HFFc6 (cell line): ENCODE results near the gene ROBO1. TPM values are rescaled to one million over a fixed set of nuclear protein-coding genes. Genes with fewer than 3 reads are reported as not detected.

Source experiments
- DNase-seq: peaks from one replicate; pipeline ENCODE4 v3.0.0-alpha.2; 2018
- H3K27ac Mint-ChIP-seq: 2 replicates; pipeline ENCODE4 v1.8.0; 2020; ENCODE audit warnings: mild to moderate bottlenecking, mixed read lengths
- H3K27me3 Mint-ChIP-seq: 2 replicates; pipeline ENCODE4 v1.8.0; 2021; ENCODE audit warnings: mild to moderate bottlenecking, moderate library complexity, mixed read lengths; ENCODE audit not compliant: insufficient read depth
- H3K36me3 Mint-ChIP-seq: 2 replicates; pipeline ENCODE4 v1.8.0; 2021; ENCODE audit warnings: low read depth, mixed read lengths
- H3K4me1 Mint-ChIP-seq: 2 replicates; pipeline ENCODE4 v1.8.0; 2020; ENCODE audit warnings: low read depth, mixed read lengths
- H3K4me3 Mint-ChIP-seq: 2 replicates; pipeline ENCODE4 v1.8.0; 2020; ENCODE audit warnings: mild to moderate bottlenecking, moderate library complexity, mixed read lengths
- H3K9me3 Mint-ChIP-seq: 2 replicates; pipeline ENCODE4 v1.8.0; 2020; ENCODE audit warnings: mild to moderate bottlenecking, mixed read lengths
- total RNA-seq, 6 experiments: library from RNA; stranded (reverse); fragmentation: NEBNext Ultra II Directional; extraction: Animal tissue kit (Norgen Biotek cat#: 25700); gene quantifications; 2 replicates in 1 of 6; 3 replicates in 5 of 6; pipeline ENCODE4 v1.2.3, GENCODE V29; 2021
- TF ChIP-seq, protein P1 (sequence below): fragments of 200-600 bp; sonication (generic); IDR thresholded peaks from 2 replicates; pipeline ENCODE4 v1.5.0; 2021; ENCODE audit warnings: antibody characterized with exemption, mild to moderate bottlenecking

ROBO1 gene
- total RNA-seq, 6 experiments from 2014 or later, result 38.7 to 51.3 (median 41.7) TPM

DNA sequence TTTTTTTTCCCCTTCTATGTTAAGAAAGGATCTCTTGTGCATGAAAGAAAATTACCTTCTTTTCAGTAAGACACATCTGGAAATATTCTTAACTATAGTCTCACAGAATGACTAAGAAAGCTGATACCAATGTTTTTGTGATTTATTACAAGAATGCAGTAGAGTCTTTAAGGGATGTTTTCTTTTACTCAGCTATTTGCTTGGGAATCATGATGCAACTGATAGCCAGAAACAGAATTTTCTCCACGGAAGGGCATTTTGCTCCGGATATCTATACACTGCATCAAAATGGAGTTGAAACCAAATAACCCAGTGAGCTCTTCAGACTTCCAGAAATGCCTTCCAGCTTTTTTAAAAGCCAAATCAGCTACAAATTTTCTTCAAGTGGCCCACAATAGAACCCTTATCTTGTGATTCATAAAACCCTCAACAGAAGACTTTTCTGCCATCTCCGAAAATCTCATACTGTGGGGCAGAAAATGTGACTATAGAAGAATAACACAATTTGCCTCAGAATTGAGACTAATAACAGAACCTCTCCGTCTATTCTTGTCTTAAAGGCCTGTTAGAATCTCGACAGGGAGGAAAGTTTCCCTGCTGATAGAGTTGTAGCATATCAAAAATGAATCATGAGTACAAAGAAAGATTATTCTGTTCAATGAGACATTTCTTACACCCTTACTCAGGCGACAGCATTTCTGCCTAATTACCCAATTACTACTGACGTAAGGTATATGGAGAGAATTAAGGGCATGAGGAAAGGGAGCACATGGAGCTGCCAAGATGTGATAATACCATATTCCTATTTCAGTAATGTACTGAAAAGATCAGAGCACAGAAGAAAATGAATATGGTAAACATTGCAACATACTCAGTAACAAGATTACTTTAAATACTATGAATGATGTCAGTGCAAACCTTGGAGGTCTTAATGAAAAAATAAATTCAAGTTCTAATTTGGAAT lies 900.1 kb downstream of the ROBO1 start:
- no peaks in the 10 kb centered on the region for H3K9me3 Mint-ChIP-seq
- H3K27ac Mint-ChIP-seq, result peak overlapping the region; percentile 84
- no peaks in the 10 kb centered on the region for H3K27me3 Mint-ChIP-seq
- no peaks in the 10 kb centered on the region for H3K36me3 Mint-ChIP-seq
- peak; percentile 46 for DNase-seq
- H3K4me3 Mint-ChIP-seq, result peak overlapping the region; percentile 62
- TF ChIP-seq, protein P1, sequence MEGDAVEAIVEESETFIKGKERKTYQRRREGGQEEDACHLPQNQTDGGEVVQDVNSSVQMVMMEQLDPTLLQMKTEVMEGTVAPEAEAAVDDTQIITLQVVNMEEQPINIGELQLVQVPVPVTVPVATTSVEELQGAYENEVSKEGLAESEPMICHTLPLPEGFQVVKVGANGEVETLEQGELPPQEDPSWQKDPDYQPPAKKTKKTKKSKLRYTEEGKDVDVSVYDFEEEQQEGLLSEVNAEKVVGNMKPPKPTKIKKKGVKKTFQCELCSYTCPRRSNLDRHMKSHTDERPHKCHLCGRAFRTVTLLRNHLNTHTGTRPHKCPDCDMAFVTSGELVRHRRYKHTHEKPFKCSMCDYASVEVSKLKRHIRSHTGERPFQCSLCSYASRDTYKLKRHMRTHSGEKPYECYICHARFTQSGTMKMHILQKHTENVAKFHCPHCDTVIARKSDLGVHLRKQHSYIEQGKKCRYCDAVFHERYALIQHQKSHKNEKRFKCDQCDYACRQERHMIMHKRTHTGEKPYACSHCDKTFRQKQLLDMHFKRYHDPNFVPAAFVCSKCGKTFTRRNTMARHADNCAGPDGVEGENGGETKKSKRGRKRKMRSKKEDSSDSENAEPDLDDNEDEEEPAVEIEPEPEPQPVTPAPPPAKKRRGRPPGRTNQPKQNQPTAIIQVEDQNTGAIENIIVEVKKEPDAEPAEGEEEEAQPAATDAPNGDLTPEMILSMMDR, result no peak
- peaks cover 38% of the 10 kb centered on the region for H3K4me1 Mint-ChIP-seq

DNA sequence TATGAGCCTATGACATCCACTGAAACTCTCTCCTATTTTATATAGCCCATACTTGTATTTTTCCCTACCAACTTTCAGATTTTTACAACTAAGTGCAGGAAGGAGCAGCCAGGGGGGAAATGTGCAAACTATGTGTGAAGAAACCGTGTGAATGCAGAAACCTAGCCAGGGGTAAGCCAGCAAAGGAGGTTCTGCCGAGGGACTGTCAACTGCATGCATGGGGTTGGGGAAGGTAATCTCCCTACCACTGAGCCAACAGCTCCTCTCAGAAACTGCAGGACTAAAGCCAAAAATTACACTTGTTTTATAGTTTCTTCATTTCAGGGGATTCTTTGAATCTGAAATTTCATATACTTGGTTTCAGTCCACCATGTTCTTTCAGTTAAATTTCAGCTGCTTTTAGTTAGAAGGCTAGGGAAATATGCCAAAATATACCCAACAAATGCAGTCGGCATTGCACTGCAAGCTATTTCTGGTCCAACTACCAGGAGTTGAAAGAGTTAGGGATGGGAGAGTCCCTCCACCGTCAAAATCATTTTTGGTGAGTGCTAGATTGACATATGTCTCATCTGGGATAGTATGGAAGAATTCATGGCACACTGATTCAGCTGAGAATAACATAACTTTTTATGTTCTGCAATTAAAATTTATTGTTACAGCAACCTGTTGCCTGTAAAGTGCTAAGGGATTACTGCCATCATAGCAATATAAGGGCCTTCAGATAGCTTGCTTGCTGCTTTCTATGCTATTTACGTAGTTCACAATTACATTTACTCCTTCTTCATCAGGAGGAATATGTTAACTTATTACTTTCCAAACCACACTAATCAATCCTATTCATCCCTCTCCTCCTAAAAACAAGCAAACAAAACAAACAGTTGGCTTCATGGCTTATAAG lies 904.2 kb downstream of the ROBO1 start:
- no peak for DNase-seq
- Mint-ChIP-seq H3K4me1 (peaks cover 32% of the 10 kb centered on the region), H3K4me3 (no peak overlapping the region), H3K27ac (no peak overlapping the region), H3K9me3 (no peaks in the 10 kb centered on the region), H3K27me3 (no peaks in the 10 kb centered on the region), H3K36me3 (no peaks in the 10 kb centered on the region)
- TF ChIP-seq, protein P1, result no peak

DNA sequence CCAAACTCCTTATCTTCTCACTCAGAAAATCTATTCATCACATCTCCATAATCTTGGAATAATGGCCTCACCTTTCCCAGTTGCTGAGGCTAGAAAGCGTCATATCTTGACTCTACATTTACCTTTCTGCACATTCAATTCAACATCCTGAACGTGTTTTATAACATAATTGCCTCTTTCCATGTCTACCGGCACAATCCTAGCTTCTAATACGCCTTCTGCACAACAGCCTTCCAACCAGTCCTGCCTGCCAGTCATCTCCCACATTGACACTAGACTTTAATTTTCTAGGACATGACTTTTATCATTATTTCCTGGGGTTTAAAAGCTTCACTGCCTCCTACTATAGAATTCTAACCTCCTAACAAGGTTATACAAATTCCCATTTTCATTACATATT lies 906.6 kb downstream of the ROBO1 start:
- no peak overlapping the region for H3K27ac Mint-ChIP-seq
- no peak for DNase-seq
- no peak overlapping the region for H3K4me3 Mint-ChIP-seq
- TF ChIP-seq, protein P1, result no peak
- no peaks in the 10 kb centered on the region for H3K9me3 Mint-ChIP-seq
- H3K4me1 Mint-ChIP-seq, result peaks cover 20% of the 10 kb centered on the region
- no peaks in the 10 kb centered on the region for H3K36me3 Mint-ChIP-seq
- H3K27me3 Mint-ChIP-seq, result no peaks in the 10 kb centered on the region

DNA sequence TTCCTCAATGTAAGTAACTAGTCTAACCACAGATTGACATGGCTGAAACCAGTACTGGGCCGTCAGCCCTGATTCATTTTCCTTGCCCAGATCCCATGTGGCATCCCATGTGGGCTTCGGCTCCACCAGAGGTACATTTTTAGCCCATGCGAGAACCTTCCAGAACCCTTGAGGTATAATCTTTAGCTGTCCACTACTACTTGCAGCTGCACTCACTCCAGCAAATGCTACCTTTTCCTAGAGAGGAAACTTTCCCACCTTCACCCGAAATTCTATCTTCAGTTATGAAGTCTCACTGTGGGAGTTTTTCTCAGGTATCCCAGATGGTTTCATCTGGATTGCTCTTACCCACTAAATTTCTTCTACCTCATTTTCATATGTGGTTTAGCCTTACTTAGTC lies 907.2 kb downstream of the ROBO1 start:
- Mint-ChIP-seq H3K27me3 (no peaks in the 10 kb centered on the region), H3K36me3 (no peaks in the 10 kb centered on the region), H3K27ac (no peak overlapping the region), H3K4me3 (no peak overlapping the region), H3K4me1 (peaks cover 20% of the 10 kb centered on the region), H3K9me3 (no peaks in the 10 kb centered on the region)
- DNase-seq, result no peak
- TF ChIP-seq, protein P1, result no peak

DNA sequence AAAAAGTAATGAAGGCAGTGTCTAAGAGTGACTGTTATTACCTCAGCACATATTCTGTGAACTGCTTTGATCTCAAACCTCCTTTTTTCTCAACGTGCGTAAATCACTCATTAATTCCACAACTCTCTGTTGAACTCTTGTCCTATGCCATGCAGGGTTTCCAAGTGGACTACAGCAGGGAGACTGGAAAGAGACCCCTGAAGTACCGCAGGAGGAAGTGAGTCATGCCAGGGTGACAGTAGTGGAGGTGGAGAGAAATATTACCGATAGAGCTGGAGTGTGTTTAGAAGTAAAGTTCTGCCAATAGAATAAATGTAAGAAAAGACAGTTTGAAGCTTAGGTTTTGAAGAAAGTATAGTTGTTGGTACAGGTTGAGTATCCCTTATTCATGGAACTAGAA lies 908.9 kb downstream of the ROBO1 start:
- TF ChIP-seq, protein P1, result no peak
- H3K4me3 Mint-ChIP-seq, result no peak overlapping the region
- no peaks in the 10 kb centered on the region for H3K36me3 Mint-ChIP-seq
- DNase-seq, result no peak
- H3K4me1 Mint-ChIP-seq, result peaks cover 20% of the 10 kb centered on the region
- H3K27ac Mint-ChIP-seq, result no peak overlapping the region
- no peaks in the 10 kb centered on the region for H3K9me3 Mint-ChIP-seq
- H3K27me3 Mint-ChIP-seq, result no peaks in the 10 kb centered on the region
